Karpas-422 (cell line): ENCODE measurements around the gene ADARB2. TPM values are rescaled to one million over a fixed set of nuclear protein-coding genes. Genes with fewer than 3 reads are reported as not detected.

Source experiments
- DNase-seq: peaks from one replicate; pipeline ENCODE4 v3.0.0-alpha.2; 2015
- H2AFZ ChIP-seq: fragments of 200-600 bp; sonication (generic); 2 replicates; pipeline ENCODE4 v1.6.1; 2014; ENCODE audit warnings: antibody characterized with exemption, low read length, mixed read lengths
- H3K27ac ChIP-seq: fragments of 200-600 bp; sonication (generic); 2 replicates; pipeline ENCODE4 v1.5.1; 2014; ENCODE audit warnings: mild to moderate bottlenecking, low read length, moderate library complexity
- H3K27me3 ChIP-seq: fragments of 200-600 bp; sonication (generic); 2 replicates; pipeline ENCODE4 v1.6.1; 2014; ENCODE audit warnings: low read length, mixed read lengths
- H3K36me3 ChIP-seq: fragments of 200-600 bp; sonication (generic); 2 replicates; pipeline ENCODE4 v1.6.1; 2014; ENCODE audit warnings: low read length, mixed read lengths; ENCODE audit not compliant: insufficient read depth
- H3K4me1 ChIP-seq: fragments of 200-600 bp; sonication (generic); 2 replicates; pipeline ENCODE4 v1.6.1; 2014; ENCODE audit warnings: mild to moderate bottlenecking, low read length, mixed read lengths
- H3K4me2 ChIP-seq: fragments of 200-600 bp; sonication (generic); 2 replicates; pipeline ENCODE4 v1.6.1; 2014; ENCODE audit warnings: low read length, low read depth, mild to moderate bottlenecking; ENCODE audit not compliant: poor library complexity, severe bottlenecking
- H3K4me3 ChIP-seq: fragments of 200-600 bp; sonication (generic); 2 replicates; pipeline ENCODE4 v1.5.1; 2014; ENCODE audit warnings: mild to moderate bottlenecking, antibody characterized with exemption, low read length, mixed read lengths
- H3K79me2 ChIP-seq: fragments of 200-600 bp; sonication (generic); 2 replicates; pipeline ENCODE4 v1.6.1; 2014; ENCODE audit warnings: mild to moderate bottlenecking, low read length, mixed read lengths
- H3K9ac ChIP-seq: fragments of 200-600 bp; sonication (generic); 2 replicates; pipeline ENCODE4 v1.6.0; 2014; ENCODE audit warnings: low read length
- H3K9me2 ChIP-seq: fragments of 200-600 bp; sonication (generic), shearing (Covaris generic); replicated peaks from 2 replicates; pipeline ENCODE4 v1.6.0; 2014; ENCODE audit warnings: mild to moderate bottlenecking, low read length, moderate library complexity; ENCODE audit not compliant: insufficient read depth
- H3K9me3 ChIP-seq: fragments of 300-700, 200-600 bp; sonication (generic); 2 replicates; pipeline ENCODE4 v1.6.1; 2014; ENCODE audit warnings: low read length, mixed read lengths
- H4K20me1 ChIP-seq: fragments of 200-600 bp; sonication (generic); 2 replicates; pipeline ENCODE4 v1.6.1; 2014; ENCODE audit warnings: mild to moderate bottlenecking, antibody characterized with exemption, low read length, low read depth; ENCODE audit not compliant: insufficient read depth
- total RNA-seq: library from RNA; depleted of rRNA; stranded (reverse); fragments of >200 nt; shearing (Covaris generic); gene quantifications from 2 replicates; pipeline ENCODE4 v1.2.3, GENCODE V29; 2014; ENCODE audit warnings: low replicate concordance

The ADARB2 gene
- total RNA-seq, 1 experiment from 2014 or later = not detected

DNA sequence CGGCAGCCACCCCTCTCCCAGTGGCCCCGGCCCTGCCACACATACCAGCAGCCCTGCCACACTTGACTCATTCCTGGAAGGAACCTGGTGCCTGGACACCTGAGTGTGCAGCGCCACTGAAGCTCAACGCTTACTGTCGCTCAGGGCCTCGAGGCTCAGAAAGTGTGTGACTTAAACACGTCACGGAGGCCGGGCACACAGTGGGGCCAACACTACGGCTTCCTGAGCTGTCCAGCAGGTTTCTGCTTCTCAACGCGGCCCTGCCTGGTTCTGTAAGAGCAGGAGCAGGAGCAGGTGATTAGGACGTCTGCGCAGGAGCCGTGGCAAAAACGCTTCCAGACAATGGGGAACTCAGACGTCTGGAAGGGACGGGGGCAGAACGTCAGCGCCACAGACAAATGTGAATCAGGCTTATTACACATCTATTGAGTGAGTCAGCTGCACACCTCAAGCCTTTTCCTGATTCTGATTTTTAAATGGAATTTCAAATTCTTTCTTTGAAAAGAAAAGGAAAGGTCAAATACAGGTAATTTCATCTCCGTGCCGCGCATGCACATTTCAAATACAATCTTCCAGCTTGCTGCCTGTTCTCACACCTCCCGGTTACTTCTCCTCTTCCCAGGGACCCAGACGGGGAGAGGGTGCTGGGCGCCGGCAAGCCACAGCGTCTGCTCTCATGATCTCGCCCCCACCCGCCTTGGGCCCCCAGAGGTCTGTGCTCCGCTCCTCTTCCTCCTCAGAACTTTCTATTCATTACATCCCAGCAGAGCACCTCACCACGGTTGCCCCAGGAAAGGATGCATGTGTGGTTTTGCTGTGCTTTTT is 66.6 kb downstream of the ADARB2 start:
- Histone ChIP-seq H3K27me3 (no peaks in the 10 kb centered on the region), H3K9me3 (no peaks in the 10 kb centered on the region), H3K27ac (no peak overlapping the region), H3K9ac (no peak overlapping the region), H3K4me2 (no peak overlapping the region), H3K4me3 (no peak overlapping the region), H3K36me3 (no peaks in the 10 kb centered on the region), H3K9me2 (no peaks in the 10 kb centered on the region), H3K4me1 (peaks cover 13% of the 10 kb centered on the region), H2AFZ (no peak overlapping the region), H3K79me2 (no peaks in the 10 kb centered on the region), H4K20me1 (no peaks in the 10 kb centered on the region)
- DNase-seq = no peak

DNA sequence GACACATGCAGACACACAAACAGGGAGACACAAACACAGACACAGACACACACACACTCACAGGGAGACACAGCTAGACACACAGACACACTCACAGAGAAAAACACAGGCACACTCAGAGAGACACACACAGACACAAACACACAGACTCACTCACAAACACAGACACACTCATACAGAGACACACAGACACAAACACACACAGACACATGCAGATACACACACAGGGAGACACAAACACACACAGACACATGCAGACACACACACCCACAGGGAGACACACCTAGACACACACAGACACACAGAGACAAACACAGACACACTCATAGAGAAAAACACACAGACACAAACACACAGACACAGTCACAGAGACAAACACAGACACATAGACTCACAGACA is 67.9 kb downstream of the ADARB2 start:
- no peak for DNase-seq
- no peaks in the 10 kb centered on the region for H3K27me3 ChIP-seq
- H3K9me3 ChIP-seq = no peaks in the 10 kb centered on the region

DNA sequence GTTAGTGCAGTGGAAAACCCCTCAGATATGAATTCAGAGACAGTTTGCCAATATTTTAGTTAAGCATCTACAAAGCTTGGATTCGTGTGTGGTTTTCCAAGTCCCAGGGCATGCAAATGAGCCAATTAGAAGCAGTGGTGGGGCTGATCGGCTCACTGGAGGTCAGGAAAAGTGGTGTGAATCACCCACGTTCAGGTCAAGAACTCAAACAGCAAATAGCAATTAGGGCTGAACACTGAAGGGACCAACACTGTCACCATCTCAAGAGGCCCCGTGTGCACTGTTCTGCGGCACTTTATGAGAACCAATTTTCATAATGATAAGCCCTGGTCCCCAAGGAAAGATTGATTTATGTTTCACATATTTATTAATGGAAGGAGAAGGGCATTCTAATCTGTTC is 68.9 kb downstream of the ADARB2 start:
- Histone ChIP-seq H3K79me2 (no peaks in the 10 kb centered on the region), H3K4me2 (peak overlapping the region; percentile 0), H3K27me3 (no peaks in the 10 kb centered on the region), H3K9me2 (no peaks in the 10 kb centered on the region), H3K4me3 (no peak overlapping the region), H3K4me1 (peaks cover 13% of the 10 kb centered on the region), H2AFZ (no peak overlapping the region), H3K27ac (no peak overlapping the region), H3K9ac (no peak overlapping the region), H4K20me1 (no peaks in the 10 kb centered on the region), H3K9me3 (no peaks in the 10 kb centered on the region), H3K36me3 (no peaks in the 10 kb centered on the region)
- peak; percentile 51 for DNase-seq

More for the DNA sequence above, 67.9 kb downstream of the ADARB2 start:
- Histone ChIP-seq H4K20me1 (no peaks in the 10 kb centered on the region), H3K79me2 (no peaks in the 10 kb centered on the region), H3K4me2 (no peak overlapping the region), H3K4me1 (peaks cover 13% of the 10 kb centered on the region), H3K27ac (no peak overlapping the region), H3K4me3 (no peak overlapping the region), H3K9me2 (no peaks in the 10 kb centered on the region), H2AFZ (no peak overlapping the region), H3K9ac (no peak overlapping the region), H3K36me3 (no peaks in the 10 kb centered on the region)

DNA sequence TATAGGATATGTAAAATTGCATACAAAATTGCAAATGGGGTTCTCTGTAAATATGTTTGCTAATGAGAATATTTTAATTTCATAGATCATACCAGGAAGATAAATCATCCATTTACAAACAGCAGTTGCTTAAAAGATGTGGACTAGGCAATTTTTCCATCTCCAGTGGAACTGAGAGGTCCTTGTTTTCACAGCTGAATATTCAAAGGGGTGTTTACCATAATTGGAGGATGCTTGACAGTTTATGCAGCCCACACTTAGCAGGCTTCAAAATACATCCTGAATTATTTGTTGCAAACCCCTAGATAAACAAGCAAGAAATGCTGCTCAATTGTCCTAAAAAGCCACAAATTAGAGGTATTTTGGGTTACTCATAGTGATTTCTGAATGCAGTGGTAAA is 69.9 kb downstream of the ADARB2 start:
- no peaks in the 10 kb centered on the region for H3K79me2 ChIP-seq
- H3K36me3 ChIP-seq = no peaks in the 10 kb centered on the region
- H3K4me3 ChIP-seq = no peak overlapping the region
- H3K9me3 ChIP-seq = no peaks in the 10 kb centered on the region
- H3K27ac ChIP-seq = no peak overlapping the region
- H3K4me2 ChIP-seq = no peak overlapping the region
- H3K9ac ChIP-seq = no peak overlapping the region
- no peaks in the 10 kb centered on the region for H4K20me1 ChIP-seq
- H3K27me3 ChIP-seq = no peaks in the 10 kb centered on the region
- no peaks in the 10 kb centered on the region for H3K9me2 ChIP-seq
- no peak overlapping the region for H2AFZ ChIP-seq
- H3K4me1 ChIP-seq = peaks cover 16% of the 10 kb centered on the region
- DNase-seq = no peak

DNA sequence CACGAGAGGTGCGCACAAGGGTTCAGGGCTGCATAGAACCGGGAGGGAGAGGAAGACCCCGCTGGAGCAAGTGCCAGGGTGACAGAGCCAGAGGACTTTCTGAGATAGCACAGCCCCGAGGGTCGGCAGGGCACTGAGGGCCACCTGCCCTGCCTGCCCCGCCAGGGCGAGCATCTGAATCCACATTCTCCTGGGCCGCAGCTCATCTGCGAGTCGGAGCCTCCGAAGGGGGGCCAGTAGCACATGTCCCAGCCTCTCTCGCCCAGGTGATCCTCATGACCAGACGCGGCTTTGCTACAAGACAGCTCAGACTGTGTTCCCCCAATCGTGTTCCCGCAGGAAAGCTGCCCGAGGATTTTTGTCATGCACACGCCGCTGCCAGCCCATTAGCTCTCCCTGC is 71.2 kb downstream of the ADARB2 start:
- no peaks in the 10 kb centered on the region for H3K9me2 ChIP-seq

DNA sequence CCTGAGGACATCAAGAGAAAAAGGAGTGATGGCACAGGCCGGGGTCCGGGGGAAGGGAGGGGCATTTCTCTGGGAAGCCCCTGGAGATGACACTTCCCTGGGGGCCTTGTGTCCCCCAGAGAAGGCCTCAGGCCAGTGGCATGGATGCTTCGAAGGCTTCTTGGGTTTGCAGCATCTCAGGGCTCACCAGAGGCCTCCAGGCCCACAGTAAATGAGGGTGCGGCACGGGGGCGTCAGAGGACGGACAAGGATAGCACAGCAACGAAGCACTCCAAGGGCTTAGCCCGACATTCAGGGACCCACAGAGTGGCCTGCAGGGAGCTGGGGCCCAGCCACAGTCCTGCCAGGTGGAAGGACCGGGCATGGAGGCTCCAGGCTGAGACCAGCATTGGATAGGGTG is 71.6 kb downstream of the ADARB2 start:
- H3K27me3 ChIP-seq = no peaks in the 10 kb centered on the region
- no peak overlapping the region for H3K27ac ChIP-seq
- no peaks in the 10 kb centered on the region for H3K9me3 ChIP-seq
- no peak overlapping the region for H3K4me2 ChIP-seq
- peaks cover 29% of the 10 kb centered on the region for H3K4me1 ChIP-seq
- no peak overlapping the region for H3K4me3 ChIP-seq
- no peaks in the 10 kb centered on the region for H3K9me2 ChIP-seq
- no peaks in the 10 kb centered on the region for H3K79me2 ChIP-seq
- DNase-seq = no peak
- no peak overlapping the region for H3K9ac ChIP-seq
- H2AFZ ChIP-seq = no peak overlapping the region
- H3K36me3 ChIP-seq = no peaks in the 10 kb centered on the region
- H4K20me1 ChIP-seq = no peaks in the 10 kb centered on the region

More for the DNA sequence above, 71.2 kb downstream of the ADARB2 start:
- no peaks in the 10 kb centered on the region for H4K20me1 ChIP-seq
- H3K27me3 ChIP-seq = no peaks in the 10 kb centered on the region
- H3K27ac ChIP-seq = no peak overlapping the region
- H3K36me3 ChIP-seq = no peaks in the 10 kb centered on the region
- no peak overlapping the region for H2AFZ ChIP-seq
- H3K4me2 ChIP-seq = no peak overlapping the region
- no peaks in the 10 kb centered on the region for H3K9me3 ChIP-seq
- no peak overlapping the region for H3K4me3 ChIP-seq
- peaks cover 28% of the 10 kb centered on the region for H3K4me1 ChIP-seq
- no peak overlapping the region for H3K9ac ChIP-seq
- no peak for DNase-seq
- no peaks in the 10 kb centered on the region for H3K79me2 ChIP-seq

DNA sequence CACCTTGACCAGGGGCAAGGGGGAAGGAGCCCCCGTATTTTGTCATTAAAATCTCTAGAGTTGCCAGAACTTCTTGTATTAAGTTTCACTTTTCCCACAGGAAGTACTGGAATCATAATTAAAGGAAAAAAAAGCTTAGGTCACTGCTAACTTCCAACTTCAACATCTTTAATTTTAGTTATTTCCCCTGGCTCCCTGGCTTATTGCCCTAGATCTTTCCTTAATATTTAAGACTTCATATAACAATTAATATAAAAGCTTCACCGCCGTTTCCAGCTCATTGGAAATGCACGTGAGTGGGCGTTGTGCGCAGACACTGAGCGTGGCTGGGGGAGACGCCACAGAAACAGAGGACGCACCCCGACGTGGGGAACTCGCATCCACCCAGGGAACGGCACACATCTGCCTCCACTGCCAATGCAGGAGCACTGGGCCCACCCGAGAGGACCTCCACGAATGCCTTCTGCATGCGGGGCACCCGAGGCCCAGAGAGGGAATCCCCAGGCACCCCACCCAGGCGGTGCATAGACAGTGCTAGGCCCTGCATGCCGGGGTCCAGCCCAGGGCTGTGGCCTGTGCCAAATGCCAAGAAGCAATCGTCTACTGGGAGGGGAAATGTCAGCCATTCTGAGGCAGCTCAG is 72.2 kb downstream of the ADARB2 start:
- no peaks in the 10 kb centered on the region for H3K79me2 ChIP-seq
- H3K36me3 ChIP-seq = no peaks in the 10 kb centered on the region
- H3K4me2 ChIP-seq = no peak overlapping the region
- H4K20me1 ChIP-seq = no peaks in the 10 kb centered on the region
- H3K27ac ChIP-seq = no peak overlapping the region
- H3K9me2 ChIP-seq = no peaks in the 10 kb centered on the region
- H3K9ac ChIP-seq = no peak overlapping the region
- no peaks in the 10 kb centered on the region for H3K27me3 ChIP-seq
- no peaks in the 10 kb centered on the region for H3K9me3 ChIP-seq
- H3K4me3 ChIP-seq = no peak overlapping the region
- peaks cover 29% of the 10 kb centered on the region for H3K4me1 ChIP-seq
- DNase-seq = no peak
- no peak overlapping the region for H2AFZ ChIP-seq

DNA sequence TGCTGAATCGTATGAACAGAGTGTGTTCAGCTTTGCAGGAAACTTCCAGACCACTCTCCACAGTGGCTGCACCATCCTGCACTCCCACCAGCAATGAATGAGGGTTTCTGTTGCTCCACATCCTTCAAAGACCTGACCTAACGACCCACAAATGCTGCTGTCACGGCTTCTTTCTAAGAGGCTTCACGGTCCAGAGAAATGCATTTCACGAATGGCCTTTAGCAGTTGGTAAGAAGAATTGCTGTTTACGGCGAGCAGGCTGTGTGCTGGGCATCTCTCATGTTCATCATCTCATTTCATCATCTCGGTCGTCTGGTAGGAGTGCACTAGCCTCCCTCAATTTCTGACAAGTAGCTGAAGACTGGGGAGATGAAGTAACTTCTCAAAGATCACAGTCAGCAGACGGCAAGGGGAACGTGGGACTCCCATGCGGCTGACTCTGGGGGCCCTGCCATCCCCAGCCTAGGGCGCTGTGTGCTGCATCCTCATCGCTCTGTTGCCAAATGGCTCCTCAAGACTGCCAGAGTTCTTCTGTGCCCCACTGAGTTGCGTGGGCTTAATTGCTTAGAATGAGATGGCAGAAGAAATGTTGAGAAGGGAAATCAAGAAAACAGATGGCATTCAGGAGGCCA is 72.9 kb downstream of the ADARB2 start:
- no peak overlapping the region for H2AFZ ChIP-seq
- H3K9ac ChIP-seq = no peak overlapping the region
- H3K4me2 ChIP-seq = no peak overlapping the region
- H4K20me1 ChIP-seq = no peaks in the 10 kb centered on the region
- H3K9me3 ChIP-seq = no peaks in the 10 kb centered on the region
- no peaks in the 10 kb centered on the region for H3K27me3 ChIP-seq
- no peak overlapping the region for H3K4me3 ChIP-seq
- no peaks in the 10 kb centered on the region for H3K9me2 ChIP-seq
- peaks cover 29% of the 10 kb centered on the region for H3K4me1 ChIP-seq
- no peaks in the 10 kb centered on the region for H3K36me3 ChIP-seq
- DNase-seq = no peak
- no peak overlapping the region for H3K27ac ChIP-seq
- no peaks in the 10 kb centered on the region for H3K79me2 ChIP-seq
